ENCODE data around the gene GMDS. TPM values are rescaled to one million over a fixed set of nuclear protein-coding genes. Genes with fewer than 3 reads are reported as not detected.

Gene GMDS
- total RNA-seq, 2 experiments from 2014 or later, result 13.9 to 16.4 TPM

GRCh38 chr6:2266841-2267240 is 21.4 kb upstream of the GMDS start:
- Mint-ChIP-seq H3K27me3 (no peaks in the 10 kb centered on the region), H3K36me3 (ENCODE audit: low read depth) (peaks cover 85% of the 10 kb centered on the region), H3K27ac (no peak overlapping the region), H3K9me3 (no peaks in the 10 kb centered on the region), H3K4me3 (no peak overlapping the region), H3K4me1 (ENCODE audit: low read depth) (no peaks in the 10 kb centered on the region)
- Histone ChIP-seq H3K36me3 (ENCODE audit: insufficient read depth, low read length) (peaks cover 39% of the 10 kb centered on the region), H3K9me3 (ENCODE audit: control insufficient read depth in 1 of 2, insufficient read depth in 1 of 2, low read length in 2 of 2) (no peaks in the 10 kb centered on the region), H3K4me1 (ENCODE audit: insufficient read depth, low read length) (no peaks in the 10 kb centered on the region), H3K27me3 (ENCODE audit: control insufficient read depth in 1 of 2, insufficient read depth in 2 of 2, low read length in 2 of 2) (no peaks in the 10 kb centered on the region), H3K4me3 (ENCODE audit: low read length) (no peak overlapping the region), H3K27ac (ENCODE audit: low read depth in 1 of 2, low read length in 2 of 2) (no peak overlapping the region)
- POLR2A ChIA-PET, result no interaction called here
- ATAC-seq (ENCODE audit: poor library complexity), result no peak
- CTCF ChIA-PET, result no interaction called here
- no peak for DNase-seq
- no peak for TF ChIP-seq CTCF (IDR thresholded peaks at IDR 0.05)
- intact Hi-C loops (cut with DNase I, micrococcal nuclease), result no loop called here

- ATAC-seq (ENCODE audit: poor library complexity), result no peak
Observed at GRCh38 chr6:2266031-2266795, 20.8 kb upstream of the GMDS start.

GRCh38 chr6:2264932-2265331 is 19.5 kb upstream of the GMDS start:
- POLR2A ChIA-PET, result no interaction called here

More at GRCh38 chr6:2266031-2266795, 20.8 kb upstream of the GMDS start:
- Histone ChIP-seq H3K9me3 (ENCODE audit: control insufficient read depth in 1 of 2, insufficient read depth in 1 of 2, low read length in 2 of 2) (no peaks in the 10 kb centered on the region), H3K4me1 (ENCODE audit: insufficient read depth, low read length) (no peaks in the 10 kb centered on the region), H3K36me3 (ENCODE audit: insufficient read depth, low read length) (peaks cover 38% of the 10 kb centered on the region), H3K27me3 (ENCODE audit: control insufficient read depth in 1 of 2, insufficient read depth in 2 of 2, low read length in 2 of 2) (no peaks in the 10 kb centered on the region), H3K27ac (ENCODE audit: low read depth in 1 of 2, low read length in 2 of 2) (no peak overlapping the region), H3K4me3 (ENCODE audit: low read length) (no peak overlapping the region)
- Mint-ChIP-seq H3K27ac (no peak overlapping the region), H3K36me3 (ENCODE audit: low read depth) (peaks cover 82% of the 10 kb centered on the region), H3K27me3 (no peaks in the 10 kb centered on the region), H3K9me3 (no peaks in the 10 kb centered on the region), H3K4me1 (ENCODE audit: low read depth) (no peaks in the 10 kb centered on the region), H3K4me3 (no peak overlapping the region)
- intact Hi-C loops (cut with DNase I, micrococcal nuclease), result no loop called here
- ChIA-PET CTCF (no interaction called here), POLR2A (no interaction called here)
- DNase-seq, result no peak
- no peak for TF ChIP-seq CTCF (IDR thresholded peaks at IDR 0.05)

More at GRCh38 chr6:2264932-2265331, 19.5 kb upstream of the GMDS start:
- Mint-ChIP-seq H3K27me3 (no peaks in the 10 kb centered on the region), H3K27ac (no peak overlapping the region), H3K9me3 (no peaks in the 10 kb centered on the region), H3K36me3 (ENCODE audit: low read depth) (peaks cover 75% of the 10 kb centered on the region), H3K4me1 (ENCODE audit: low read depth) (no peaks in the 10 kb centered on the region), H3K4me3 (no peak overlapping the region)
- peaks cover 38% of the 10 kb centered on the region for H3K36me3 ChIP-seq (ENCODE audit: insufficient read depth, low read length)
- ATAC-seq (ENCODE audit: poor library complexity) (no peak), DNase-seq (no peak)
- no peak for TF ChIP-seq CTCF (IDR thresholded peaks at IDR 0.05)
- no peak overlapping the region for H3K4me3 ChIP-seq (ENCODE audit: low read length)
- H3K27me3 ChIP-seq (ENCODE audit: control insufficient read depth in 1 of 2, insufficient read depth in 2 of 2, low read length in 2 of 2), result no peaks in the 10 kb centered on the region
- no peak overlapping the region for H3K27ac ChIP-seq (ENCODE audit: low read depth in 1 of 2, low read length in 2 of 2)
- H3K4me1 ChIP-seq (ENCODE audit: insufficient read depth, low read length), result no peaks in the 10 kb centered on the region
- CTCF ChIA-PET, result no interaction called here
- intact Hi-C loops (cut with DNase I, micrococcal nuclease), result no loop called here
- no peaks in the 10 kb centered on the region for H3K9me3 ChIP-seq (ENCODE audit: control insufficient read depth in 1 of 2, insufficient read depth in 1 of 2, low read length in 2 of 2)

Data from CD4-positive, alpha-beta T cell (primary cell).